ENCODE results near the gene ECHS1.
A peak's percentile ranks its signal among the peaks of the same experiment; 100 is the strongest.
"Not testable (repeated sequence)": the region's sequence is repeated elsewhere in the genome, so short reads cannot be mapped to it uniquely, and the experiment has no call there.

Gene ECHS1

GRCh38 chr10:133373174-133374090 is at the start of gene ECHS1:
TSS of gene ECHS1 (minus strand) at chr10:133373354. CDS start at chr10:133373333, 21 bp downstream.
- peak; percentile 93 for DNase-seq (ENCODE audit: low read depth)

- no peak for DNase-seq (ENCODE audit: low read depth)
Observed at GRCh38 chr10:133422223-133422806, 49.2 kb upstream of the ECHS1 start.

- no peak for DNase-seq (ENCODE audit: low read depth)
Observed at GRCh38 chr10:133421336-133422222, 48.4 kb upstream of the ECHS1 start.

DNA sequence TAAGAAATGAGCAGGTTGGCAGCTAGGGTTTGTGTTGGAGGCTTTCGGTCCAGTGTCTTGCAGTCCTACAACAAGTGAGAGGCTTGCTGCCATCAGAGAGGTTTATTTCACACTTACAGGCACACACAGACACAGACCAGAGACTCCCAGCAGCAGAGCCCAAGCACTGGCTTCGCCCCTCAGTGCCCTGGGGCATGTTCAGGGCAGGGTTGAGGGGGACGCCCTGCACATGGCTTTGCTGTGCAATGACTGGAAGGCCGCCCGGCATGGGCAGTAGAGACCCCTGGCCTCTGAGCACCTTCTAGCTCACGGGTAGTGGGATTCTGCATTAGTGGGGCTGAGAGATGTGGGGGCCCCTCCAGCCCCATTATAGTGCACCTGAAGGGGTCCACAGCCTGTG is 47.4 kb upstream of the ECHS1 start:
- DNase-seq (ENCODE audit: low read depth) = no peak

GRCh38 chr10:133420028-133420427 is 46.9 kb upstream of the ECHS1 start:
- DNase-seq (ENCODE audit: low read depth) = no peak

DNA sequence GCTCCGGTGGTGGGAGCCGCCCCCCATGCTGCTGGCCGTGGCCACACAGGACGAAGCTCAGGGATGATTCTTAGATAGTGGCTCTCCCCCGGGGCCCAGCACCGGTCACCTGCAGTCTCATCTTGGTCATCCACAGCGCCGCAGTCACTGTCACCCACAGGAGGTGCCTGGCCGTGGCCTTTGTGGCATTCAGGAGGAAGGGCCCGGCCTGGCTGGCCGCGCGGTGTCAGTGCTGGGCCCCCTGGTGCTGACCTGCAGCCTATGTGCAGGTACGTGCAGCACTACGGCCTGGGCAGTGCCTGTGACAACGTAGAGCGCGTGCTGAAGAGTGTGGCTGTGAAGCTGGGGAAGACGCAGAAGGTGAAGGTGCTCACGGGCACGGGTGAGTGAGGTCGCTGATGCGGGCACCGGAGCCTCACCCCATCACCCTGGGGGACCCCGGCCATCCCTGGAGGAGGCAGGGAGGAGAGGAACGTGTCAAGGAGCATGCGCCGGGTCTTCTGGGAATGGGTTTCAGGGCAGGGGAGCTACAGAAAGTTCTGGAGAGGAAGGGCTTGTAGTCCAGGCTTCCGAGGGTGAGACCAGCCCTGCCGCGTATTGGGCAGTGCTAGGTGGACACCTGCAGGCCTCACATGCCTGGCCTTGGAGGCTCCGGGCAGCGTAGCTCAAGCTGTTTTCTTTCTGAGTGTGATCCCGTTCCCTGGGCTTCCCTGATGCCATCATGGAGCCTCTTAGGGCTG is 46.2 kb upstream of the ECHS1 start:
- DNase-seq (ENCODE audit: low read depth) = no peak

DNA sequence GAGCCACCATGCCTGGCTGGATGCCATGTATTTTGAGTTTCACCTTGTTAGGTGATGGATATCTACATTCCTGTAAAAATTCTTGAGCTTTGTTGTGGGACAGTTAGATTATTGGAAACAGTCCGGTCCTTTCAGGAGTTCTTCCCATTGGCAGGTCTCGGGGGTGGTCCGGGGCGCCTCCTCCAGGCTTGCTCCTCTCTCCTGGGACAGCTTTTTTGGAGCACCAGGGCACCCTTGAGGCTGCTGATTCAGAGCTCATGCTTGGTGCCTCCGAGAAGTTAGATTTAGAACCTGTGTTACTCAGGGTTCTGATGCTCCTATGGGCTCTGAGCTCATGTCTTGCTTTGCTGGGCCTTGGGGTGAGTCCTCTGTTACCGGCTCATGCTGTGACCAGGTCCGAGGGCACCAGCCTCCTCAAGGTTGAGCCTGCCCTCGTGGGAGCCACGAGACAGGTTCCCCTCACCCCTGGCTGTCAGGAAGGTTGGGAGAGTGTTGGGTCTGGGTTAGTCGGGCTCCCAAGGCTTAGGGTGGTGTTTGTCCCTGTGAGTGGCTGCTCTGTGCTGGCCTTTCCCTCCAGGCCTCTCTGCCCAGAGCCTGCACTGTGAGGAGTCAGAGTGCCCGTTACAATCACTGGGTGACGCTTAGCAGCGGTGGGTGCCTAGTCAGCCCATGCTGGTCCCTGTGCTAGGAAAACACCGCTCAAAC is 45.3 kb upstream of the ECHS1 start:
- DNase-seq (ENCODE audit: low read depth) = no peak

DNA sequence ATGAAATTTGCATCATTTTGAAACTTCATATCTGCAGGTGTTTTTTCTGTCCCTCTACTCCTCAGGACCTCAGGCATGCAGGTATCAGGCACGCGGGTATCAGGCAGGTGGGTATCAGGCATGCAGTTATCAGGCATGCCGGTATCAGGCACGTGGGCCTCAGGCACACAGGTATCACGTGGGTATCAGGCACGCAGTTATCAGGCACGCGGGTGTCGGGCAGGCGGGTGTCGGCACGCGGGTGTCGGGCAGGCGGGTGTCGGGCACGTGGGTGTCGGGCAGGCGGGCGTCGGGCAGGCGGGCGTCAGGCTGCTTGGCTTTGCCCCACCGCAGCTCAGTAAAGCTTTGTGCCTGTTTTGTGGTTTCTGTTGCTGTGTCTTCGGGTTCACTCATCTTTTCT is 42.6 kb upstream of the ECHS1 start:
- no peak for DNase-seq (ENCODE audit: low read depth)

GRCh38 chr10:133414401-133414800 is 41.2 kb upstream of the ECHS1 start:
- DNase-seq (ENCODE audit: low read depth) = not testable (repeated sequence)

DNA sequence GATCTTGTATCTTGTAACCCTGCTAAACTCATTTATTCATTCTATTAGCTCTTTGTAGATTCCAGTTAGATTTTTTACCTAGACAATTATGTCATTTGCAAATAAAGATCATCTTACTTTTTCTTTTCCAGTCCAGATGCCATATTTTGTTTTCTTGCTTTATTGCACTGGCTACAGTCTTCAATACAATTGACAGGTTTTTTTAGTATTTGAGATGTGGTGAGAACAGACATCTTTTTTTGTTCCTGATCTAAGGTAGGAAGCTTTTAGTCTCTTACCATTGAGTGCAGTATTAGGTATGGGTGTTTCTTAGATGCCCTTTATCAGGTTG is 39.2 kb upstream of the ECHS1 start:
- no peak for DNase-seq (ENCODE audit: low read depth)

DNA sequence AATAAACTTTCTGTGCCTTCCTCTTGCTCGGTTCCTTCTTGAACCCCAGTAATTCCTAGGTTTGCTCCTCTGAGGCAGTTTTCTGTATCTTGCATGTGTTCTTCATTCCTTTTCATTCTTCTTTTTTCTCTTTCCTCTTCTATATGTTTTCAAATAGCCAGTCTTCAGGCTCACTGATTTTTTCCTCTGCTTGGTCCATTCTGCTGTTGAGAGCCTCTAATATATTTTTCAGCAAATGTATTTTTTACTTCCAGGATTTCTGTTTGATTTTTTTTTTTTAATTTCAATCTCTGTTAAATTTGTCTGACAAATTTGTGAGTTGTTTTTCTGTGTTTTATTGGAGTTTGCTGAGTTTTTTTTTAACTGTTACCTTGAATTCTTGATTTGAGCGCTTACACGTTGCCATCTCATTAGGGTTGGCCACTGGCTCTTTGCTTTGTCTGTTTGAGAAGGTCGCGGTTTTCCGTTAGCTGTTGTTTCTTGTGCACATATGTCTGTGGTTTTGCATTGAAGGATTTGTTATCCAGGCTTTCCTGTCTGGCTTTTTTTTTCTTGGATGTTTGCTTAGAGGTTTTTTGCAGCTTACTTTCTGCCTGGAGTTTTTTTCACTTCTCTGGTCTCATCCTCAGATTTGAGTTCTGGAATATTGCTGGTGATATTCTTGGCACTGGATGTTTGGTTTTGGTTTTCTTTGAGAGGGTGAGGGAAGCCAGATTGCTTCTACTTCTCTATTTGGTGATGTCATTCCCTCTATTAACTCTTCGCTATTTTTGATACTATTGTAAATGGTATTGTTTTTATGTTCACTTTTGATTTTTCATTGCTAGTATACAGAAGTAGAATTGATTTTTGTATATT is 38.6 kb upstream of the ECHS1 start:
- no peak for DNase-seq (ENCODE audit: low read depth)

DNA sequence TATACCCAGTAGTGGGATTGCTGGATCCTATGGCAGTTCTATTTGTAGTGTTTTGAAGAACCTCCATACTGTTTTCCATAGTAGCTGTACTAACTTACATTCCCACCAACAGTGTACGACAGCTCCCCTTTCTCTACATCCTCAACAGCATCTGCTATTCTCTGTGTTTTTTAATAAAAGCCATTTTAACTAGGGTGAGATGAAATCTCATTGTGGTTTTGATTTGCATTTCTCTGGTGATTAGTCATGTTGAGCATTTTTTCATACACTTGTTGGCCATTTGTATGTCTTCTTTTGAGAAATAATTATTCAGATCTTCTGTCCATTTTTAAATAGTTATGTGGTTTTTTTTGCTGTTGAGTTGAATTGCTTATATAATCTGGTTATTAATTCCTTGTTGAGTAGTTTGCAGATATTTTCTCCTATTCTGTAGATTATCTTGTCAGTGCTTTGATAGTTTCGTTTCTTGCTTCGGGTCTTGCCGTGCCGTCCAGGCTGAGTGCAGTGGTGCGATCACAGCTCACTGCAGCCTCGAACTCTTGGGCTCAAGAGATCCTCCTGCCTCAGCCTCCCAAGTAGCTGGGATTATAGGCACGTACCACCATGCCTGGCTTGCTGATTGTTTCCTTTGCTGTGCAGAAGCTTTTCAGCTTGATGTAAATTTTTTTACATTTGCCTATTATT is 32.8 kb upstream of the ECHS1 start:
- DNase-seq (ENCODE audit: low read depth) = no peak

DNA sequence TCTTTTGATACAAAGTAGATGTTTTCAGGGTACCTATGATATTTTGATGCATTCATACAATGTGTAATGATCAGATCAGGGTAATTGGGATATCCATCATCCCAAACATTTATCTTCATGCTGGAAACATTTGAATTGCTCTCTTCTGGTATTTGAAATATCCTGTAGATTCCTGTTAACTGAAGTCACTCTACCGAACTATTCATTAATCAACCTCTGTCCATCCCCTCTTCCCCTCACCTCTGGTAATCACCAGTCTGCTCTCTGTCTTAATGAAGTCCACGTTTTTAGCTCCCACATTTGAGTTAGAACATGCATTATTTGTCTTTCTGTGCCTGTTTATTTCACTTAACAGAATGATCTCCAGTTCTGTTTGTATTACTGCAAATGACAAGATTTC is 32.1 kb upstream of the ECHS1 start:
- no peak for DNase-seq (ENCODE audit: low read depth)

GRCh38 chr10:133403784-133404183 is 30.6 kb upstream of the ECHS1 start:
- no peak for DNase-seq (ENCODE audit: low read depth)

DNA sequence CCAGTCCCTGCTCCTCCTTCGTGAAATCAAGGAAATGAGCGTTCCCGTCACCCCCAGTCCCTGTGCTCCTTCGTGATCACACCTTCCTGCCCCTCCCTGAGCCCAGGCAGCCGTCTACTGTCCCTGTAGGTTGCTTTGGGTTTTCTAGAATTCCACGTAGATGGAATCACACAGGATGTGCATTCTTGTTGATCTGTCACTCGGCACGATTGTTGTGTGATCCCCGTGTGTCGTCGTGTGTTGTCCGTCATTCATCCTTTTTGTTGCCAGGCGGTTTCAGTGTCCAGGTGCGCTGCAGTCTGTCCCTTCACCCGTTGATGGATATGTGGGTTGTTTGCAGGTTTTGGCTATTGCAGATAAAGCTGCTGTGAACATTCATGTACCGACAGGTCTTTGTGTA is 30.2 kb upstream of the ECHS1 start:
- DNase-seq (ENCODE audit: low read depth) = no peak

DNA sequence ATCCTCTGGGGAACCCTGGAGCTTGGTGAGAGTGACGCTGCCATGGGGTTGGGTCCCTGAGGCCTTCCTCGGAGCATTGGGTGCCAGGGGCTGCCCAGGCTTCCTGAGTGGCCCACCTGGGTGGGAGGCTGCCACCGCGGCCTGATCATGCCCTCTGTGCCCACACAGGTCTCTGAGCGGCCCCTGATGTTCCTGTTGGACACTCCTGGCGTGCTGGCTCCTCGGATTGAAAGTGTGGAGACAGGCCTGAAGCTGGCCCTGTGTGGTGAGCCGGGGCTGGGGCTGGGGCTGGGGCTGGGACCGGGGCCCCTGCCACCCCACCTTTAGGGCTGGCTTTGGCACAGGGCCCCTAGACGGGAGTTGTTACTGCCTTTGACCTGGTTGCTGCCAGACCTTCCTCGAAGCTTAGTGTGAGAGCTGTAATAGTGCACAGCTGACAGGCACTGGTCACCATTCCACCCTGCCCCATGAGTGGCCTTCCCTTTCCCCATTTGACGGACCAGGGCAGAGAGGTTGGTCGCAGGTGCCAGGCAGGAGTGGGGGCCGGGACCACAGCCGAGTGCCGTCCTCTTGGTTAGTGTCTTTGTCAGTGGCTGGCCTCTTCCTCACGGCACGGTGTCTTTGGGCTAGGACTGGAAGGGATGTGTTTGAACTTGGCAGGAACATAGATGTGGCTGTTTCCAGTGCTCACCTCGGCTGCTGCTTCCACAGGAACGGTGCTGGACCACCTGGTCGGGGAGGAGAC is 29.0 kb upstream of the ECHS1 start:
- no peak for DNase-seq (ENCODE audit: low read depth)

DNA sequence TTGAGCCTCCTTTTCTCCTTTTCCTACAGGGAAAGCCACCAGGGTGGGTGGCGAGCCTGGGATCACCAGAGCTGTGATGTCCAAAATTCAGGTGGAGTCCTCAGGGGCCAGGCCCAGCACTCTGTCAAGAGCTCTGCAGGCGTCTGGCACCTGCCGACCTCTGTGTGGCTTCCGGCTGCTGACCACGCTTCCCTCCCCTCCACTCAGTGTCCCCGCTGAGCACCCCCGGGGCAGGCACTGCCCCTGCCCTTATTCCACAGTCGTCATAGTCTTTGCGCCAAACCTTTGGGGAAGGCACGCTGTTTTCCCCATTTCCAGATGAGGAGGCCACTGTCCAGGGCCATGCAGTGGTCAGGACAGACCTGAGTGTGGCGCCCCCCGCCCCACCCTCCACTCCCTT is 28.3 kb upstream of the ECHS1 start:
- DNase-seq (ENCODE audit: low read depth) = no peak

DNA sequence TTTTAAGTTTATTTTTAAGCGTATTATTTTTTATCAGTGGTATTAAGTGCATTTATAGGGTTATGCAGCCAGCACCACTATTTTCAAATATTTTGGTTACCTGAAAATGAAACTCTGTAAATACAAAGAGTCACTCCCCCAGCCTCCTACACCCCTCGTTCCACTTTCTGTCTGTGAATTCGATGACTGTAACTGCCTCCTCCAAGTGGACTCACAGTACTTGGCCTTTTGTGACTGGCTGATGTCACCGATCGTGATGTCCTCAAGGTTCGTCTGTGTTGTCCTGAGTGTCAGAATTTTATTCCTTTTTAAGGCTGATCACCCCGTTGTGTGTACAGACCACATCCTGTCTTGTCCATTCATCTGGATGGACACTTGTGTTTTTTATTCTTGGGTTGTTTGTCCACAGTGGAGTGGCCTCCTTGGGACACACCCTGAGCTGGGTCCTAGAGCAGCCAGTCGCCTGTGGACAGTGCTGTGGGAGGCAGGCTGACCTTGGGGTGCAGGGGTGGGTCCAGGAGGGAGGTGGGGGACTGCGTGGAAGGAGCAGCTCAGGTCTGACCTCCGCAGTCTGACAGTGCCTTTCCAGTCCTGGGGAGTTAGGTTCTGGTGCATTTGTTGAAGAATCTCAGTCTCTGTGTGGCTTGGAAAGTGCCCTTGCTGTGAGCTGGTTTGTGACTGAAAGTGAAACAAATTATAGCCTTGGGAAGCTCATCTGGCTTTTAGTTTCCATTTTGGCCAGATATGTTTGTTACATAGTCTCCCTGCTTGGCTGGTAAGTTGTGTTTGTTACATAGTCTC is 27.7 kb upstream of the ECHS1 start:
- DNase-seq (ENCODE audit: low read depth) = no peak
